Measurements from ENCODE around the gene CERS6. TPM values are rescaled to one million over a fixed set of nuclear protein-coding genes. Genes with fewer than 3 reads are reported as not detected.

Gene CERS6
- total and polyA plus RNA-seq, 2 of the 8 experiments (the other 6 are each of a cell fraction or from before 2014, with no cell fraction given) = 6.8 to 28.2 TPM

GRCh38 chr2:168482269-168482668 lies 26.2 kb downstream of the CERS6 start:
- 88% methylated on average over 2 of the region's 2 CpGs; no CpG with 5 or more reads in 1 of the 2 experiments for WGBS, 2 experiments (ENCODE audit: extremely low coverage in 1 of 2, insufficient coverage in 1 of 2, insufficient read length in 1 of 2, insufficient replicate concordance in 2 of 2, low coverage in 1 of 2, low lambda C conversion rate in 2 of 2, missing lambda C conversion rate in 1 of 2)
- Histone ChIP-seq H3K4me2 (ENCODE audit: insufficient read depth in 1 of 2, low read depth in 2 of 2, low read length in 2 of 2) (no peak overlapping the region), H2BK20ac (ENCODE audit: low read length) (no peak overlapping the region), H3K56ac (replicated peaks; ENCODE audit: insufficient read length, low read depth, low read length) (no peak overlapping the region), H3K4me1 (replicated peaks in 1 of 4; ENCODE audit: control insufficient read depth in 3 of 4, insufficient read depth in 4 of 4, low read length in 3 of 4) (peaks cover 0 to 7% (median 3%) of the 10 kb centered on the region in 4 experiments; a peak in 2 of 7 replicates), H3K4ac (replicated peaks; ENCODE audit: insufficient read length, low read depth, low read length) (no peak overlapping the region), H3K4me3 (ENCODE audit: extremely low read depth in 1 of 4, insufficient read depth in 2 of 4, low read depth in 3 of 4, low read length in 4 of 4) (no peak overlapping the region), H3K79me1 (ENCODE audit: low read depth, low read length) (peaks cover 3% of the 10 kb centered on the region; the same call in 1 of the 2 replicates), H2BK120ac (replicated peaks; ENCODE audit: low read depth, low read length) (no peak overlapping the region), H3K9ac (replicated peaks in 1 of 4; ENCODE audit: extremely low read depth in 1 of 4, low read depth in 3 of 4, low read length in 3 of 4) (no peak overlapping the region), H3K23ac (ENCODE audit: insufficient read length) (no peak overlapping the region), H4K8ac (ENCODE audit: extremely low read depth, insufficient read depth, low read length) (no peak overlapping the region), H2AK5ac (ENCODE audit: low read depth, low read length) (no peak overlapping the region), H3K23me2 (ENCODE audit: low read depth, low read length) (no peaks in the 10 kb centered on the region), H3K9me3 (ENCODE audit: insufficient read depth in 2 of 2, low read depth in 1 of 2, low read length in 1 of 2) (no peaks in the 10 kb centered on the region), H4K5ac (ENCODE audit: insufficient read length, low read depth, low read length) (no peak overlapping the region), H3K36me3 (ENCODE audit: control insufficient read depth in 2 of 4, insufficient read depth in 4 of 4, low read length in 3 of 4) (no peaks in the 10 kb centered on the region), H4K91ac (replicated peaks; ENCODE audit: insufficient read length, low read length) (no peak overlapping the region), H3K14ac (ENCODE audit: insufficient read length) (no peak overlapping the region), H4K20me1 (replicated peaks in 1 of 2; ENCODE audit: control insufficient read depth in 1 of 2, insufficient read depth in 2 of 2, low read length in 2 of 2) (peaks cover 0 to 3% of the 10 kb centered on the region in 2 experiments), H3K18ac (ENCODE audit: extremely low read depth, low read length) (no peak overlapping the region), H2BK12ac (ENCODE audit: low read depth, low read length) (no peak overlapping the region), H2BK15ac (ENCODE audit: low read length) (no peak overlapping the region), H2AFZ (ENCODE audit: low read length) (no peak overlapping the region), H3K27me3 (replicated peaks in 1 of 4; ENCODE audit: control insufficient read depth in 3 of 4, extremely low read depth in 1 of 4, insufficient read depth in 3 of 4, low read length in 3 of 4) (no peaks in the 10 kb centered on the region), H3K79me2 (ENCODE audit: control insufficient read depth in 1 of 2, insufficient read depth in 2 of 2, low read length in 2 of 2) (peaks cover 4 to 90% of the 10 kb centered on the region in 2 experiments; a peak in 3 of 4 replicates), H2BK5ac (ENCODE audit: low read depth, low read length) (no peak overlapping the region), H3K27ac (ENCODE audit: low read depth, low read length) (no peak overlapping the region)
- no peak for TF ChIP-seq SIRT6 (IDR thresholded peaks at IDR 0.05; ENCODE audit: low read length)
- TF ChIP-seq KDM1A (IDR thresholded peaks at IDR 0.05; ENCODE audit: borderline replicate concordance, low read length) = no peak
- no peak for TF ChIP-seq HDAC2 (IDR thresholded peaks at IDR 0.05; ENCODE audit: borderline replicate concordance in 1 of 2, low read depth in 2 of 2, low read length in 2 of 2)
- TF ChIP-seq POU5F1 (IDR thresholded peaks at IDR 0.05; ENCODE audit: low read depth, low read length) = no peak
- no peak for TF ChIP-seq MAX (IDR thresholded peaks at IDR 0.05)
- no peak for TF ChIP-seq BRCA1 (IDR thresholded peaks at IDR 0.05; ENCODE audit: low read depth, low read length)
- TF ChIP-seq RAD21 (IDR thresholded peaks at IDR 0.05 in 1 of 2, conservative IDR thresholded peaks at IDR 0.05 in 1 of 2; ENCODE audit: low read depth in 2 of 2, low read length in 2 of 2) = no peak
- no peak for TF ChIP-seq RFX5 (IDR thresholded peaks at IDR 0.05; ENCODE audit: borderline replicate concordance, low read depth, low read length)
- TF ChIP-seq TBP (IDR thresholded peaks at IDR 0.05; ENCODE audit: low read depth, low read length) = no peak
- TF ChIP-seq YY1 (IDR thresholded peaks at IDR 0.05; ENCODE audit: low read depth, low read length) = no peak
- TF ChIP-seq, protein P1, sequence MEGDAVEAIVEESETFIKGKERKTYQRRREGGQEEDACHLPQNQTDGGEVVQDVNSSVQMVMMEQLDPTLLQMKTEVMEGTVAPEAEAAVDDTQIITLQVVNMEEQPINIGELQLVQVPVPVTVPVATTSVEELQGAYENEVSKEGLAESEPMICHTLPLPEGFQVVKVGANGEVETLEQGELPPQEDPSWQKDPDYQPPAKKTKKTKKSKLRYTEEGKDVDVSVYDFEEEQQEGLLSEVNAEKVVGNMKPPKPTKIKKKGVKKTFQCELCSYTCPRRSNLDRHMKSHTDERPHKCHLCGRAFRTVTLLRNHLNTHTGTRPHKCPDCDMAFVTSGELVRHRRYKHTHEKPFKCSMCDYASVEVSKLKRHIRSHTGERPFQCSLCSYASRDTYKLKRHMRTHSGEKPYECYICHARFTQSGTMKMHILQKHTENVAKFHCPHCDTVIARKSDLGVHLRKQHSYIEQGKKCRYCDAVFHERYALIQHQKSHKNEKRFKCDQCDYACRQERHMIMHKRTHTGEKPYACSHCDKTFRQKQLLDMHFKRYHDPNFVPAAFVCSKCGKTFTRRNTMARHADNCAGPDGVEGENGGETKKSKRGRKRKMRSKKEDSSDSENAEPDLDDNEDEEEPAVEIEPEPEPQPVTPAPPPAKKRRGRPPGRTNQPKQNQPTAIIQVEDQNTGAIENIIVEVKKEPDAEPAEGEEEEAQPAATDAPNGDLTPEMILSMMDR (IDR thresholded peaks at IDR 0.05; ENCODE audit: control extremely low read depth in 1 of 3, insufficient read depth in 1 of 3, low read depth in 1 of 3, low read length in 3 of 3) = no peak
- FAIRE-seq = peak; percentile 28
- DNase-seq (ENCODE audit: low read depth in 1 of 2, low spot score in 2 of 2) = no peak
- POLR2A ChIA-PET (ENCODE audit: partially characterized antibody) = interaction anchor here (1.5 kb wide), 1 partner anchor 26 kb away, joined by 5 read pairs; the partner anchor contains the start of gene CERS6
- CTCF ChIA-PET (ENCODE audit: partially characterized antibody) = interaction anchor here (0.8 to 5.6 kb wide), 6 partner anchors 11 to 138 kb away, joined by 3 to 57 read pairs (median 3); no protein-coding TSS in a partner anchor
